Stimulated activated CD8-positive, alpha-beta memory T cell treated with anti-CD3 and anti-CD28 coated beads, Interleukin-4, amount 100 ng/mL, for 4 hours (primary cell): ENCODE data around the gene ACR.

Experiments
- DNase-seq, 2 donors: peaks; one replicate each; pipeline ENCODE4 v3.0.0-alpha.2; 2020; ENCODE audit warnings: low read depth in 2 of 2, low spot score in 1 of 2

The ACR gene

GRCh38 chr22:50702821-50703725, 34.9 kb upstream of the ACR start:
- DNase-seq: no peak

DNA sequence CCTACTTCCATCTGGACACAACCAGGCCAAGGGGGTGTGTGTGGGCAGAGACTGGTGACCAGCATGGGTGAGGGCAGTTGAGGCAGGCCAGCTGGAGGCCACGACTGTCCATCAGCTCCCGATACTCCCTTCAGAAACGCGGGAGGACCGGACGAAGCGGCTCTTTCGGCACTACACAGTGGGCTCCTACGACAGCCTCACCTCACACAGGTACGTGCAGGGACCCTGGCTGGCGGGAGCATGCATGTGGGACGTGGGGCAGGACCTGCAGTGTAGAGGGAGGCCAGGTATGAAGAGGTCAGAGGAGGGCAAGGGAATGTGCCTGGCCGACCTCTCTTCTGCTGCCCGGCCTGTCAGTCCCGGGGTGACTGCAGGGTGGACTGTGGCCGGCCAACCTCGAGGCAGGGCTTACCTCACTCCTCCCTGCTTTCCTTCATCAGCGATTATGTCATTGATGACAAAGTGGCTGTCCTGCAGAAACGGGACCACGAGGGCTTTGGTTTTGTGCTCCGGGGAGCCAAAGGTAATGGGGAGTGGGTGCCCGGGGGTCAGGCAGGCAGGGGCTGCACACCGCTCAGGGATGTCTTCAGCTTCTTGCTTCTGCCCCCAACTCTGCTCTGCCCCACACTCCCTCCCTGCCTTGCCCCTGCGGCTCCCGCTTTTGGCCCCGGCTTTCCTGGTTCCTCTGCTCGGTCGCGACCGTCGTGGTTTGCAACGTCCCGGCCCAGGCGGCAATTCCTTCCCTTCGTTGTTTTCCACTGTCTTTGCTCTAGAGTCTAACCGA, 34.1 kb upstream of the ACR start:
- DNase-seq: no peak

DNA sequence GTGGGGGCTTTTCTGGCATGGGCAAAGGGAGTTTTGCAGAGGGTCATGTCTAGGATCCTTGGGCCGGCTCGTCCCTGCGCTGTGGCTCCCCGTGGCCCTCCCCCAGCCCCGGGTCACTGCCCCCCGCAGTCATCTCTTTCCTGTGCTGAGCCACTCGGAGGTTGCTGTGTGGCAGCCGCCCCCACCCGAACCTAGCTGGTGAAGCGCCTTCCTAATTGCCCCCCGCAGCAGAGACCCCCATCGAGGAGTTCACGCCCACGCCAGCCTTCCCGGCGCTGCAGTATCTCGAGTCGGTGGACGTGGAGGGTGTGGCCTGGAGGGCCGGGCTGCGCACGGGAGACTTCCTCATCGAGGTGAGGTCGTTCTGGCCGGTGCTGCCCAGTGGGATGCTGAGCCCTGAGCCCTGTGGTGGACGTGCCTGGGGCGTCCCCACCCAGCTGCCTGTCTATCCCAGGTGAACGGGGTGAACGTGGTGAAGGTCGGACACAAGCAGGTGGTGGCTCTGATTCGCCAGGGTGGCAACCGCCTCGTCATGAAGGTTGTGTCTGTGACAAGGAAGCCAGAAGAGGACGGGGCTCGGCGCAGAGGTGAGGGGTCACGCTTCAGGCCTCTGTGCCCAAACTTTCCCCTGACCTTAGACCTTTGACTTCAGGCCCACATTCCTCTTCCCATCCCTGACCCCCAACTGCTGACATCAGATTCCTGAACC, 33.3 kb upstream of the ACR start:
- no peak for DNase-seq

- no peak for DNase-seq
Measured at GRCh38 chr22:50705219-50705691, 32.7 kb upstream of the ACR start.

DNA sequence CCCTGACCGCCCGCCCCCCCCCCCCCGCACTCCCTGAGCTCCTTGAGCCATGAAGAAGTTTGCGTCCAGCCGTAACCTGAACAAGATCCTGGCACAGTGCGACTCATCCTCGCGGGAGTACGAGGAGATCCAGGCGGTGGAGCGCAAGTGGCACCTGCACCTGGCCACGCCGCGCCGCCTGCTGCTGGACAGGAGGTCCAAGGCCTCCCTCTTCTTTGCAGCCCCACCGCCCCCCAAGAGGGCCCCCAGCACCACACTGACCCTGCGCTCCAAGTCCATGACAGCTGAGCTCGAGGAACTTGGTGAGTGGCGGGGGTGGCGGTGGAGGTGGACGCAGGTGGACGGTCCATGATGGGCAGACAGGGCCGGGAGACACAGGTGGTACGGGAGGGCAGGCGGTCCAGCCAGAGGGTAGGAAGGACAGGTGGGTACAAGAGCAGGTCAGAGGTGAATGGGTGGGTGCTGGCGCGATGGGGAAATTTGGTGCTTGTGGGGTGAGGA, 32.1 kb upstream of the ACR start:
- no peak for DNase-seq

DNA sequence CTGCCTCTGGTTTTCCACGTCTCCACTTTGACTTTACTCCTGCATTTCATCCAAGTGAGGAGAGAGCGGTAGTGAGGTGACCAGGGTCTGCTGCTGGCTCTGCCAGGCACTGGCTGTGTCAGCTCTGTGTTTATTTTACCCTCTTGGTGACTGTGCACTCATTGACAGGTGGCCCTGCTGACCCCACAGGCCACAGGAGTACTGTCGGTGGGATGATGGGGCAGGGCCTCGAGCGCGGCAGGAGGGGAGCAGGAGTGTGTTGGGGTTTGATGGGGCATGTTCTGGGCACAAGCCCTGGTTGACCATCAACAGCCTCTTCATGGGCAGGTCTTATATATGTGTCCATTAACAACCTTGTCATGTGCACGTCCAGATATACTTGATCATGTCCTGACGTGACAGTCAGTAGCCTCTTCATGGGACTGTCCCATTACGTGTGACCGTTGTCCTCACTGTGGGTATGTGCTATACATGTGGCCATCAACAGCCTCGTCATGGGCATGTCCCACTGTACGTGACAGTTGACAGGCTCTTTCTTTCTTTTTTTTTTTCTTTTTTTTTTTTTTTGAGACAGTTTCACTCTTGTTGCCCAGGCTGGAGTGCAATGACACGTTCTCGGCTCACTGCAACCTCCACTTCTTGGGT, 31.4 kb upstream of the ACR start:
- no peak for DNase-seq

DNA sequence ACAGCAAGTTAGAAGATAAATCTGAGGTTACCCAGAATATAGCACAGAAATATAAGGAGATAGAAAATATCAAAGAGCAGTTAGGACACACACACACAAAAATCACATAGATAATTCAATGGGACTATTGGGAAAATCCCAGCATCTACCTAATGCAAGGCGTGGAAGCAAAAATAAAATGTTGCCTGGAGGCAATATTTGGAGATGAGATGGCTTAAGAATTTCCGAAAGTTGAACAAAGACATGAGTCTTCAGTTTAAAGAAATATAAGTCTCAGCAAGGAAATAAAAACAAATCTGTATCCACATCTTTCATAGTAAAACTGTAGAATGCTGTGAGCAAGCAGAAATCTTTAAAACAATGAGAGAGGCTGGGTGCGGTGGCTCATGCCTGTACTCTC, 29.5 kb upstream of the ACR start:
- DNase-seq: no peak

DNA sequence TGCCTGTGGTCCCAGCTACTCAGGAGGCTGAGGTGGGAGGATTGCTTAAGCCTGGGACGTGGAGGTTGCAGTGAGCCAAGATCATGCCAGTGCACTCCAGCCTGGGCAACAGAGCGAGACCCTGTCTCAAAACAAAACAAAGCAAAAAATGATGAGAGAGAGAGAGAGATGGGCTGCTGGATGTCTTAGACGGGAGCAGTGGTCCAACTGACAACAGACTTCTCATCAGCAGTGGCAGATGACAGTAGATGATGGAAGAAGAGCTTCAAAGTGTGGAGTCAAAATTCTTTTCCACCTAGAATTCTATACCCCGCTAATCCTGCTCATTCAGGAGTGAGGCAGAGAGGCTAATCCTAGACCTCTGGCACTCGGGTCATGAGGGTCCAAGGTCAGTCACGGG, 29.0 kb upstream of the ACR start:
- DNase-seq: no peak

DNA sequence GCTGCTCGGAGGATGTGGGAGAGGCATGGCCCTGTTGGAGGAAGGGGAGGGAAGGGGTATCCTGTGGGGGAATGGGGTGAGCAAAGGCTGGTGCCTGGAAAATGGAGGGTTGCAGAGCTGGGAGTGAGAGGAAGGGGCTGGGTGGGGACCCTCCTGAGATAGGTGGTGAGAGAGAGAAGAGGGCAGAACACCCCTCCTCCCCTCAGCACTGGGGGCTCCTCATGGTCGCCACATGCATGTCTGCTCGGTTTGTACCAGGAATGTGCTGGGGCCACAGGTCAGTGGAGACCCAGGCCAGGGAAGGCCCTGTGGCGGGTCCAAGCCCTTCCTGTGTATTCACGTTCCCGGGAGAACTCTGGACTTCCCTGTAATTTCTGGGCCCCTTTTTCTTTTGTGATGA, 27.8 kb upstream of the ACR start:
- DNase-seq: no peak

GRCh38 chr22:50710886-50711285, 27.1 kb upstream of the ACR start:
- DNase-seq: no peak

- DNase-seq: no peak
Measured at GRCh38 chr22:50711446-50712340, 26.3 kb upstream of the ACR start.

DNA sequence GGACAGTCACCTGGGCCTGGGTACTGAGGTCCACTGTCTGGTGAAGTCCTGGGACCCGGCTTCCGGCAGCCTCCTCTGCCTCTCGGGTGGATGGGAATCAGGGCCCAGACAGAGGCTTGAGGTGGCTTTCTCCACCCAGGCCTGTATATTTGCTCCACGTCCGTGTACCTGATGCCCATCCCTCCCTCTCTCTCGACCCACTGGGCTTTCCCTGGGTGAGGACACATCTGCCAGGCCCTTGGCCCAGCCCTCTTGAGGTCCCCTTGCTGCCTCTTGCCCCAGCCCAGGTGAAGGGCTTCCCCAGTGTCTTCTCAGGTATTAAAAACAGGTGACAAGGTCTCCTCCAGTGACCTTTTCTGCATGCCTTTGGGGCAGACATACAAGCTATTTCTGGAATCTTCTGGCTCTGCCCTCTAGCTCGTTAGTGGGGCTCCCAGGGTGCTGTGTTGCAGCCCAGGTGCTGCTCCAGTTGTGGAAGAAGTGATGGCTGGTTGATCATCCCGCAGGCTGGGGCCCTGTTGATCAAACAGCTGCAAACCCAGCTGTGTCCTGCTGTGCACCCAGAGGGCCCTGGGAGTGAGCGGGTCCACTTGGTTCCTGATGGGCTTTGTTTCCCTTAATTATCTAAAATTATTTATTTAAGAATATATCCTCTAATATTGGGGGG, 25.5 kb upstream of the ACR start:
- DNase-seq: no peak

- no peak for DNase-seq
Measured at GRCh38 chr22:50713008-50713385, 25.0 kb upstream of the ACR start.

DNA sequence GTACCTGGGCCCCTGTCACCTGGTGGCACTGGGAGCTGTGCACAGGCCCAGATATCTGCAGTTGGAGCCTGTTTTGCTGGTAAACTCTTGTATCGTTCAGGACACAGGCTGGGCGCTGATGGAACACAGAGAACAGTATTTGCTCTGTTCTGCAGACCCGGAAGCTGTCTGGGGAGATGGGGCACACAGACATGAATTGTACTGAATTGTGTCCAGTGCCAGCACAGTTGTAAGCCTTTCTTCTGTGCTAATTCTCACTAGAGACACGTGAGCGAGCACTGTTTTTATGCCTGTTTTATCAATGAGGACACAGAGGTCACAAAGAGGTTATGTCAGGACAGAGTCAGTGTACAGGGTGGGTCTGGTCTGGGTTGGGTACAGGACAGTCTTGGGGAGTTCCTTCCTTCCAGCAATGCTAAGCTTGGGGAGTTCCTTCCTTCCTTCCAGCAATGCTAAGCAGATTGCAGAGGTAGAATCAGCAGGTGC, 24.4 kb upstream of the ACR start:
- no peak for DNase-seq

DNA sequence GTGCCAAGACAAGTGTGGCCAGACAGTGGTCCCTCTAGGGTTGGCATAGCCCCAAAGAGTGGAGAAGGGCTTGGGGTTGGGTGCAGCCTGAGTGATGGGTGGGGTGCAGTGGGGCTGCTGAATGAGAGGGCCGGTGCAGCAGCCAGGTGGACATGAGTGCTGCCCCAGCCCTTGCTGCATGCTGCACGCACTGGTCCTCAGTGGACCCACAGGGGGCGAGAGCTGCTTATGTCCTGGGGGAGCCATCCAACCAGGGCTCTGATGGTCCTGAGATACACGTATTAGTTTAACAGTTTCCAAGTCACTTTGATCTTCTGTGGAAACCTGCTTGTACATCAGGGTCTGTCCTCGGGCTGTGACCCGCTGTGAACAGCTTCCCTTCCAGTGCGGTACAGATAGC, 23.9 kb upstream of the ACR start:
- no peak for DNase-seq

DNA sequence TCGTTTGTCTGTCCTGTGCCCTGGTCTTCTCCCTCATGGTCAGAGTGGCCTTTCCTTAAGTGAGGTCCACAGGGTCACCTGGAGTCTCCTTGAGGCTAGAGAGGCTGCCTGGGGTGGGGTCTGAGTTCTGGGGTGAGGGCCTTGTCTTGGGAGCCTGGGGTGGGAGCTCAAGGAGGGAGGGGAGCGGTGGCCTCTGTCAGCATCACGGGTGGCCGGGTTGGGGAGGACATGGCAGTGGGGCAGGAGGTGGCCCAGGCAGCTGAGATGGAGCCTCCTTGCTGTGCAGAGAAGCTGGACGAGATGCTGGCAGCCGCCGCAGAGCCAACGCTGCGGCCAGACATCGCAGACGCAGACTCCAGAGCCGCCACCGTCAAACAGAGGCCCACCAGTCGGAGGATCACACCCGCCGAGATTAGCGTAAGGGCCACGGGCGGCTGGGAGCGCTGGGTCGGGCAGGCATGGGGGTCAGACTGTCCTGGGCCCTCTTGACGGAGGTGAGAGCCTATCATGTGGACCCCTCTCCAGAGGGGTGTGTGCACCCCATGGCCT, 23.3 kb upstream of the ACR start:
- DNase-seq: no peak

DNA sequence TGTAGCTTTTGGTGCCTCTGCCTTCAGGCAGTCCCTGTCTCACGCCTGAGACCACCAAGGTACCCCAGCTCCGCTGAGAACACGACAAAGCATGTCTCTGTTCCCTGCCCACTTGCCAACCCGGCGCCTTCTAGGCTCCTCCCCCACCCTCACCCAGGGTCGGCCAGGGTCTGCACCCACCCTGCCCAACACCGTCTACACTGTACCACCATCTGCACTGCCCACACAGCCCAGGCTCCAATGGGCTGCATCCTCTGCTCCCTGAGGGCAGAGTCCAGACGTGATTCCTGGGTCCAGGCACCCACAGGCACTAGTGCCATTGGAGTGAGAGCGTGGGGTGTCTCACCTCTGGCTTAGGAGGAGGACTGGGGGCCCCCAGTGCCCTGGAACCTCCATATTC, 22.8 kb upstream of the ACR start:
- no peak for DNase-seq

- DNase-seq: no peak
Measured at GRCh38 chr22:50715776-50716175, 22.2 kb upstream of the ACR start.
